GM04504 (cell line): Measurements from ENCODE around the gene LIPG.
"Not testable (repeated sequence)": the region's sequence is repeated elsewhere in the genome, so short reads cannot be mapped to it uniquely, and the experiment has no call there.

Experiments used
- DNase-seq: peaks from one replicate; pipeline ENCODE4 v3.0.0-alpha.2; 2012; ENCODE audit warnings: low read depth

The LIPG gene

DNA sequence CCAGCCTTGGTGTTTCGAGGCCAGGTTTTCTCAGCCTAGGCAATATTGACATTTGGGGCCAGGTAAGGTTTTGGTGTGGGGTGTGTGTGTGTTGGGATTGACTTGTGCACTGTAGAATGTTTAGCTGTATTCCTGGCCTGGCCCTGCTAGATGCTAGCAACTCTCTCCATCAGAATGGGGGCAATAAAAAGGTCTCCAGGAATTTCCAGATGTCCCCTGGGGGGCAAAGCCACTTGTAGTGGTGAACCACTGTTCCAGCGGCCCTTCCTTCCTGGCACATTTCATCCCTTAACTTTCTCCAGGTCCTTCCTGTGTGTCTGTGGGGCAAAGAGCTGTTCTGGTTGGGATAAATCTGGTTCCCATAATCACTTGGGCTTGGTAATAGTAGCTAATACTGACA lies 12.0 kb downstream of the LIPG start:
- no peak for DNase-seq

DNA sequence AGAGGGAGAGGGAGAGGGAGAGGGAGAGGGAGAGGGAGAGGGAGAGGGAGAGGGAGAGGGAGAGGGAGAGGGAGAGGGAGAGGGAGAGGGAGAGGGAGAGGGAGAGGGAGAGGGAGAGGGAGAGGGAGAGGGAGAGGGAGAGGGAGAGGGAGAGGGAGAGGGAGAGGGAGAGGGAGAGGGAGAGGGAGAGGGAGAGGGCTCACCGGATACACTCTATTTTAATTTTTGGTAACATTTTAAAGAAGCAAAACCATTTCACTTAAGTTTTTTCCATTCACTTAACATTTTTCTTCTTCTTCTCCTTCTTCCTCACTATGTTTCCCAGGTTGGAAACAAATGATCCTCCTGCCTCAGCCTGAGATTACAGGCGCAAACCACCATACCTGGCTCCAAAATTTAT lies 17.2 kb downstream of the LIPG start:
- DNase-seq = not testable (repeated sequence)

DNA sequence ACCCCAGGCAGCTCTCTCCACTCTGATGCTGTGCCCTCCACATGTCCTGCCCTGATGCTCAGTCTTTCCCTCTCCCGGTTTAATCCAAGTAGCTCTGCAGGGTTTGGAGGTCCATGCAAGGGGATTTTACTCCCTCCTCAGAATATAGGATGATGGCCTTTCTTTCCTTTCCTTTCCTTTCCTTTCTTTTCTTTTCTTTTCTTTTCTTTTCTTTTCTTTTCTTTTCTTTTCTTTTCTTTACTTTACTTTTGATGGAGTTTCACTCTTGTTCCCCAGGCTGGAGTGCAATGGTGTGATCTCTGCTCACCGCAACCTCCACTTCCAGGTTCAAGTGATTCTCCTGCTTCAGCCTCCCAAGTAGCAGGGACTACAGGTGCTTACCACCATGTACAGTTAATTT lies 17.7 kb downstream of the LIPG start:
- not testable (repeated sequence) for DNase-seq

DNA sequence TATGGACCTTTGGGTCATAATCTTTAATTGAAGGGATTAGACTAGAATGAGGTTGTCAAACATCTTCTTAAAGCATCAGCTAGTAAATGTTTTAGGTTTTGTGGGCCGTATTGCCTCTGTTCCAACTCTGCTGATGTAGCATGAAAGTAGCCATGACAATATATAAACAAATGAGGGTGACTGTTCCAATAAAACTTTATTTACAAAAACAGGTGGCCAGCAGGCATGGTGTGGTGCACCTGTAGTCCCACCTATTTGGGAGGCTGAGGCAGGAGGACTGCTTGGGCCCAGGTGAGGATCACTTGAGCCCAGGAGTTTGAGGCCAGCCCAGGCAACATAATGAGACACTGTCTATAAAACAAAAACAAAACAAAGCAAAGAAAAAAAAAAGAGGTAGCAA lies 18.4 kb downstream of the LIPG start:
- DNase-seq = no peak

DNA sequence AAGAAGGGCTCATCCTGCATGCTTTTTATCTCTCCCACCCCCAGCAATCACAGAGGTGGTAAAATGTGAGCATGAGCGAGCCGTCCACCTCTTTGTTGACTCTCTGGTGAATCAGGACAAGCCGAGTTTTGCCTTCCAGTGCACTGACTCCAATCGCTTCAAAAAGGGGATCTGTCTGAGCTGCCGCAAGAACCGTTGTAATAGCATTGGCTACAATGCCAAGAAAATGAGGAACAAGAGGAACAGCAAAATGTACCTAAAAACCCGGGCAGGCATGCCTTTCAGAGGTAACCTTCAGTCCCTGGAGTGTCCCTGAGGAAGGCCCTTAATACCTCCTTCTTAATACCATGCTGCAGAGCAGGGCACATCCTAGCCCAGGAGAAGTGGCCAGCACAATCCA lies 19.5 kb downstream of the LIPG start:
- DNase-seq = no peak

DNA sequence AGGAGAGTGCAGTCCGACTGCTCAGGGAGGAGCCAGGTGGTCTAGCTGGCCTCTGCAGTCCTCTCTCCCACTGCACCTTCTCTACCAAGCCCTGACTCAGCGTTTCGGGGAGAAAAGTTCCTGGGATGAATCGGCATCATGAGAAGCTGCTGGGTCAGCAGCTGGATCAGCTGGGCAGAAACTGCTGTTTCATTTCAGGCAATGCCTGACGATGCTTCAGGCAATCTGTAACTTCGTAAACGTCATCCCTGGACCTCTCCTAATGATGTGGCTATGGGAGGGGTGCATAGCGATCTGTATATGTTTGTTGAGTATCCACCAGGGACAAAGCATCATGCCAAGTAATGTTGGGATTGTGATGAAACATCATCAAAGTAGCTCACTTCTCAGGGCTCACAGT lies 20.7 kb downstream of the LIPG start:
- DNase-seq = no peak

DNA sequence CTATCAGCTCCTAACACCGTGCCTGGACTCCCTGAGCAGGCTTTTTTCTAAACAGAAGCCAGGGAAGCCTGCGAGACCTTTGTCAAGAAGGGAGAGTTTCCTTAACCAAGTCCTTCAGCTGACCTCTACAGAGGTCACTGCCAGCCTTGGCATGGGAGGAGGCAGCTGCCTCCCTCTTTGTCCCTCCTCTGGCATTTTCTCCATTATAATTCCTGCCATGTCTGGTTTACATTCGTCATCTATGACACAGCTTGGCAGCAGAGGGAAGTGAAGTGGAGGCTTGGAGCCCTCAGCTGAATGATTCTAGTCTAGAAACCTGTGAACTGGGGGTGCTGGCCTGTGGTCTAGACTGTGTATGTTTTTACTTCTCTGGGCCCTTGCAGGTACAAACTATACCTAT lies 22.5 kb downstream of the LIPG start:
- DNase-seq = no peak

DNA sequence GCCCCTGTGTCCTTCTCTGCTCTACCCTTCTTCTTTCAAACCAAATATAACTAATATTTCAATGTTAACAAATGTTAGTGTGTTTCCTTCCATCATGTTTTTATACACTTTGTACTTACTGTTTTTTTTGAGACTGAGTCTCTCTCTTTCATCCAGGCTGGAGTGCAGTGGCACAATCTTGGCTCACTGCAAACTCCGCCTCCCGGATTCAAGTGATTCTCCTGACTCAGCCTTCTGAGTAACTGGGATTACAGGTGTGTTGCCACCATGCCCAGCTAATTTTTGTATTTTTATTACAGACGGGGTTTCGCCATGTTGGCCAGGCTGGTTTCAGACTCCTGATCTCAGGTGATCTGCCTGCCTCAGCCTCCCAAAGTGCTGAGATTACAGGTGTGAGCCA lies 23.1 kb downstream of the LIPG start:
- DNase-seq = not testable (repeated sequence)

DNA sequence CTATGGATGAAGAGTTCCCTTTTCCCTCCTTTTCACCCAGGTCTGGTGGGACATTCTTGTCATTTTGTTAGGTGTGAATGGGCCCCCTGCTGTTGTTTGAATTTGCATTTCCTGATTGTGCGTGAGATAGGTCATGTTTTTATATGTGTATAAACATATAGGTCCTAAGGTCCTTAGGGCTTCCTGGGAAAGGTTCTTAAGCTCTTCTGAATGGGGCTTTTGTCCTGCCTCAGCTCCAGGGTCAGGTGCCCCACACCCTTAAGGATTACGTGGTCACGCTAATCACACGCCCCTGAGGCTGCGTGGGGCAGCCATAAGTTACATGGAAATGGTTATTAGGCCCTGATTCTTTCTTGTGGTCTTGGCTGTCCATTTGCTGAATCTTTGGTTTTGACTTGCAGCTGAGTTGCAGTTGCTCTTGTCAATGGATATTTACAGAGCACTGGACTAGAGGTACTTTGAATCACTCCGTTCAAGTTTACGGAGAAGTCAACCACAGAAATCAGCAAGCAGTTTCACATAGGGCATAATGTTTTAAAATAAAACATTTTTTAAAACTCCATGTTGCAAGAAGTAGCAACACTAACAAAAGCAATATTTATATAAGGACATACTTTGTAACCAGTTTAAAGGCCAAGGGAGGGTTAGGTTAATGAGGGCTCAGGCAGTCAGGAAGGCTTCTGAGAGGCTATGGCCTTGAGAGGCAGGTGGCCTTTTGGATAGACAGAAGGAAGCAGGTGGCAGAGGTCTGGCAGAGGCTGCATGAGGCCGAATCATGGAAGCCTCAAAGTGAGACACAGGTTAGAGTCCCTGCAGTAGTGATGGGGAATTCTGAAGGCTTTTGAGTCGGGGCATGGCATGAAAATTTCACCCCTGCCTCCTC lies 24.2 kb downstream of the LIPG start:
- DNase-seq = no peak

DNA sequence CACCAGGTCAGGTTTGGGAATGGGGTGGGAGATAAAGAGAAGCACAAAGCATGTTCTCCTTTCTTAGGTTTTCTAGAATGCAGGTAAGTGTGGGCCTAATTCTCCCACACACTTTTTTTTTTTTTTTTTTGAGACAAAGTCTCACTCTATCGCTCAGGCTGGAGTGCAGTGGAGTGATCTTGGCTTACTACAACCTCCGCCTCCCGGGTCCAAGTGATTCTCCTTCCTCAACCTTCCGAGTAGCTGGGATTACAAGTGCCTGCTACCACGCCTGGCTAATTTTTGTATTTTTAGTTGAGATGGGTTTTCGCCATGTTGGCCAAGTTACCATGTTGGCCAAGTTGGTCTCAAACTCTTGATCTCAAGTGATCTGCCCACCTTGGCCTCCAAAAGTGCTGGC lies 26.3 kb downstream of the LIPG start:
- no peak for DNase-seq

DNA sequence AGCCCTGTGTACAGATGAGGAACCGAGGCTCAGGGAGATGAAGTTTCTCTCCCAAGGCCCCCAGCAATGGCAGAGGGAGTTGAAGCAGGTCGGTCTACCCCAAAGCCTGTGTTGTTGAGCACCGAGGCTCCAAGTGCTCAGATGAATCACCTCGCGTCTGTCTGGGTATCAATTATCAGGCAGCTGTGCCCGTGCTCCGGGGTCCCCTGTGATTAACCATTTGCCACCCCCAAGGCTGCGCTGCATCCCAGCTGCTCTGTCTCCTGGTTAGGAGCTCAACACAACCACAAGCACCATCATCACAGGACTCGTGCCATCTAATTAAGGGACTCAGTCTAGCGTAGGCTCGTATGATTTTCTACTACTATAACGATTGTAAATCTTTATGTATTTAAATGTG lies 27.1 kb downstream of the LIPG start:
- DNase-seq = no peak

DNA sequence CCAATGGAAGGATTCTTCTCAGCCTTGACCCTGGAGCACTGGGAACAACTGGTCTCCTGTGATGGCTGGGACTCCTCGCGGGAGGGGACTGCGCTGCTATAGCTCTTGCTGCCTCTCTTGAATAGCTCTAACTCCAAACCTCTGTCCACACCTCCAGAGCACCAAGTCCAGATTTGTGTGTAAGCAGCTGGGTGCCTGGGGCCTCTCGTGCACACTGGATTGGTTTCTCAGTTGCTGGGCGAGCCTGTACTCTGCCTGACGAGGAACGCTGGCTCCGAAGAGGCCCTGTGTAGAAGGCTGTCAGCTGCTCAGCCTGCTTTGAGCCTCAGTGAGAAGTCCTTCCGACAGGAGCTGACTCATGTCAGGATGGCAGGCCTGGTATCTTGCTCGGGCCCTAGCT lies 28.8 kb downstream of the LIPG start:
- DNase-seq = no peak

DNA sequence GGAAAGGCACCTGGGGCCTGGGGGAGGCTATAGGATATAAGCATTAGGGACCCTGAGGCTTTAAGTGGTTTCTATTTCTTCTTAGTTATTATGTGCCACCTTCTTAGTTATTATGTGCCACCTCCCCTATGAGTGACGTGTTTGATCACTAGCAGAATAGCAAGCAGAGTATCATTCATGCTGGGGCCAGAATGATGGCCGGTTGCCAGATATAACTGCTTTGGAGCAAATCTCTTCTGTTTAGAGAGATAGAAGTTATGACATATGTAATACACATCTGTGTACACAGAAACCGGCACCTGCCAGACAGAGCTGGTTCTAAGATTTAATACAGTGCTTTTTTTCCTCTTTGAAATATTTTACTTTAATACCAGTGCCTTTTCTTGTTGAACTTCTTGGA lies 29.4 kb downstream of the LIPG start:
- no peak for DNase-seq

DNA sequence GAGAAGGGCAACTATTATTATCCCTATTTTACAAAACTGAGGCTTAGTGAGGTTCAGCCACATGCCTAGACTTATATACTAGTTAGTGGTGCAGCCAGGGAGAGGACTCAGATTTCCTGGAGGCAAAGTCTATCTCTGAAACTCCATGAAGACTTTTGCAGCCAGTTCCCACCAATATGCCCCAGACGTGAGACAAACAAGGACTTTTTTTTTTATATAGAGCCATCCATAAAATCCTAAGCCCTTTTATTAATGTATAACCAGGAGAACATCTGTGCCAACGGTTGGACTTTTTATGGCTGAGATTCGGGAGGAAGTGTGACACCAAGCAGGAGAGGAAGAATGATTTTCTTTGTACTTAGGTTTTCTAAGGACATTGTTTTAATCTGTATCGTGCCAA lies 29.9 kb downstream of the LIPG start:
- DNase-seq = no peak

DNA sequence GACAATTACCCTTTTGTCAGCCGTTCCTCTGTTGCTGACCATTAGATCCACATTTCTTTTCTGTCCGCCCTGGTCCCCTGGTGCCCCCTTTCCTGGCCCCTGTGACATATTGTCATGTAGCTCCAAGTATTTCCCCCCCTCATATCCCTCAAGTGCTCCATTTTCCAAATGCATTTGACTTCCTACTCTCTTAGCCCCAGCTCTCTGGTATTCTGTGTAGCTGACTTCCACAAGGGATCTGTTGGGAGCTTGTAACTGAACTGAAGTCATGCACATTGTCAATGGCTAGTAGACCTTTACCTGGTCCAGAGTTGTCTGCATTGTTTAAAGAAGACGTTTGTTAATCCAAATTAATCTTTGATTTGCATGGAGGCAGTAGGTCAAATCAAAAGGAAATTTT lies 34.8 kb downstream of the LIPG start:
- no peak for DNase-seq

DNA sequence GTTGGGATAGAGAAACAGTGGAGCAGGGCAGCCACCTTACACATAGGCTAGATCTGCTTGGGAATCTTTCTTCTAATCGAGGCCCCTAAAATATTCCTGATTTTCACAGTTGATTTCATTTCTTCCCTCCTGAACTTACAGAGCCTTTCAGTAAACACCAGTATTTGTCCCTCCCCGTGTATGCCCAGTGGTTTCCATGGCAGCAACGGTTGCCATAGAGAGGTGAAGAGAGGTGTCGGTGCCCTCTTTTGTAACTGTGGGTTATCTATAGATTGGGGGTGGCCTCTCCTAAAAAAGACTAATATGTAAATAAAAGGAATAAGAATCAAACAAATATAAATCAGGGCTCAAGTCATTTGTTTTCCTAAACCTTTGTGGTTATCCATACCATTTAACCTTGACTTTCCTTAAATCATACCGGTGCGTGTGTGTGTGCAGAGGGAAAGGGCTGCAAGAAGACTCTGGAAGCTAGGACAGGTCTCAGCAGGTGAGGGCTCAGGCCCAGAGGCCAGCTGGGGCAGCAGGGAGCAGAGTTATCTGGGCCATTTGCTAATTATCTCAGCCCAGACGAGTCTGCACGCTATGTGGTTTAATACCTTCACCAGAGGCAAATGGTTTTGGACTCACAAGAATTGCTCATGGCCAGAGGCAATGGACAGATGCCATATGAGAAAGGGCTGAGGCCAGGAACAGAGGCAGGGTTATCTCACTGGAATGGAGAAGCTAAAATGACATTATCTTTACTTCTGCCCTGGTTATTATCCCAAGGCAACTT lies 35.5 kb downstream of the LIPG start:
- no peak for DNase-seq

DNA sequence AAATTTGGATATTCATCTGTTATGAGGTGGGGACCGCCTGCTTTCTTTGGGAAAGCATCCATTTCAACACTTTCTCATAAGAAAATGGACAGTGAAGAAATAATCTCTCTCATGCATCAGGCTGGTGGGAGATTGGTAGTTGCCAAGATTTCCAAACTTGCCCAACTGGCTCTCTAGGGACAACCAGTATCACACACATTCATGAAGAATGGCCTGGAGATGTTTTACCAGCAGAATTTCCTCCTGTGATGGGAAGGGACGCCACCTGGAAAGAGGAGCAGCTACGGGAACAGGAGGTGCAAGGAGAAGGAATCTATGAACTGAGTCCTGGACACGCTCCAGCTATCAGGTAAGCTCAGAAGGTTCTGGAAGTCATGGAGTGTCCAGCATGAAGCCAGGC lies 39.4 kb downstream of the LIPG start:
- DNase-seq = no peak

DNA sequence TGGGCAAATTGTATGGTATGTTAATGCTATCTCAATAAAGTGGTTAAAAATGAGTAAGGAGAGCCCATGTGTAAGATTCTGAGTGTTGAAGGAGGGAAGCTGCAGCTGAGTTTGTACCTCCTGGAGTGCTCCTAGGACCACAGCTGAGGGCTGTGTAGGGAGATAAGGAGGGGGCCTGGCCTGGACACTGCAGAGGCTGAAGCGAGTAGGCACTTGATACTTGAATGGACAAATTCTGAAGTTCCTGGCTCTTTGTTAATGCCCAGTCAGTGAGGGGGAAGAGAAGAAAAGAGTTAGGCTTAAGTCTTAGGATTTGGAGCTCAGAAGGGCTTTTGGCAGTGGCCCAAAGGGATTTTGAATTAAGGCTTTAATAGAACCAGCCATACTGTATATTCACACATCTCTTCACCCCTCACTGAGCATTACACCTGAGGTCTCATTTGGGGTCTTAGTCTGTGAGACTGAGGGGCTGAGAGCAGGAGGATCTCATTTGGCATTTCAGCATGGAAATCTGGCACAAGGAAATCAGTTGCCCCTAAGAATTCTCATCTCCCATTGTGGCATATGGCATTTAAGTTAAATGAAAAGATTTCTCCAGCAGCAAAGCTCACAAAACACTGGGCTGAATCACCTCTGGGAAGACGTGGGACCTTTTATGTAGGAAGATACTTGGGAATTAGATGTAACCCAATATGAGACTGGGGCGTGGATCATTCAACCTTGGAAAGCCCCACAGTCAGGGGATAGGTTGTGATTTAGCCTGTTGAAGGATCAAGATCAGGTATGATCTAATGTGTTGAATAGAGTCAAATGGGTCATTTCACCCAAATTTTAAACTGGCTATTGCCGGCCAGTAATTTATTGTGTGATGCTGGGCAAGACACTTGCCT lies 46.8 kb downstream of the LIPG start:
- DNase-seq = no peak

DNA sequence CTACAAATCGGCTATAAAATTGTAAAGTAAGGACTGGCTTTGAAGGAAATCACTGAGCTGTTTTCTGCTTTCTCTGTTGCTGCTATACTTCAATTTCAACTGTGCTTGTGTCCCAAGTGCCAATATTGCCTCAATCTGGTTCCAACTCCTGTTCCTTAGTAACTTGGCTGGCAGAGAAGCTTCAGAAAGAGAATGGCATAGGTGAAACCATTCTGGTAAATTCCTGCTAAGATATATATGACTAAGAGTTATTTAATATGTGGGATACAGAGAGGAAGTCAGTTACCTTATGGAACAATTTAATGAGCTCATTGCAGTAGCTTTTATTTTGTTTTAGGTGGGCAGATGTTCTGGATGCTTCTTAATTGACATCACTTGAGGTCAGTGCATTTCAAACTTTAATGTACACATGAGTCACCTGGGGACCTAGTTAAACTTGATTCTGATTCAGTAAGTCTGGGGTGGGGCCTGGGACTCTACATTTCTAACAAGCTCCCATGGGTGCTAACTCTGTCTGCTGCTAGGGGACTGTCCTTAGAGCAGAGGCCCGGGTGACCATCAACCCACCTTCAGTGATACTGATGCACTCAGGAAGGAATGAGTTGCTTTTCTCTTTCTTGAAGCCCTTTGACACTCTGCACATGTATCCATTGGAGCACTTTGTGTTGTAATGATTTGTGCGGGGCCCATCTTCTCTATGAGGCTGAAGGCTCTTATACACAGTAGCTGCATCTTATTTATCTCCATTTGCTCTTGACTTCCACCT lies 47.6 kb downstream of the LIPG start:
- no peak for DNase-seq

DNA sequence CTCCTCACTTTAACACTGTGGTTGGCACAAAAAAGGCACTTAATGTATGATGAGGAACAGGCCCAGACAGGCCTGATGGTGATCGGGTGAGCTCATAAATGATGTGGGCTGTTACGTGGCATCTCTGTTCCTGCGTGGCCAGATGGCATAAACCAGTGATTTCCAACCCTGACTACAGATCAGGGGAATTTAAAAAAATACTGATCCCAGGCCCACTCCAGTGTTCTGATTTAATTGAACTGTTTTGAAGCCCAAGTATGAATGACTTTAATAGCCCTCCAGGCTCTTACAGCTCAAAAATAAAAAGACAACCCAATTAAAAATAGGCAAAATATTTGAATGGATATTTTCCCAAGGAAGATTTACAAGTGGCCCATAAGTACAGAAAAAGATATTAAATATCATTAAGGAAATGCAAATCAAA lies 48.2 kb downstream of the LIPG start:
- no peak for DNase-seq

DNA sequence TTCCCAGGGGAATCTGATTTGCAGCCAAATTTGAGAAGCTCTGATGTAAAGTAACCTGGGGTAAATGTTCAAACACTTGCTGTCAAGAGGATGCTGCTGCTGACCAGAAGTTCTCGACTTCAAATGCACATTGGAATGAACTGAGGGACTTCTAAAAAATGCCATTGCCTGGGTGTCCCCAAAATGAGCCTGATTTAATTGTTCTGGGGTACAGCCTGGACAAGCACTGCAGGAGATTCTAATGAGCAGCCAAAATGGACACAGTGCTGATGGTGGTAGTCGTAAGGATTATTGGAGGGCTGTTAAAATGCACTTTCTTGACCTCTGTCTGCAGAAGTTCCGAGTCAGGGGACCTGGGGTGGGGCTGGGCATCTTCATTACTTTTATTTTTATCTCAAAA lies 49.5 kb downstream of the LIPG start:
- DNase-seq = no peak
